Loucy (cell line): ENCODE measurements around the gene PDE4C.

Source experiments
- H2AFZ ChIP-seq: fragments of 200-600 bp; sonication (generic); 2 replicates; pipeline ENCODE4 v1.6.0; 2016; ENCODE audit warnings: antibody characterized with exemption, mild to moderate bottlenecking, low read length, moderate library complexity
- H3F3A ChIP-seq: fragments of 200-600 bp; 2 replicates; pipeline ENCODE4 v1.6.0; 2016; ENCODE audit warnings: antibody characterized with exemption, low read depth, mild to moderate bottlenecking
- H3K27me3 ChIP-seq: fragments of 200-600 bp; sonication (generic); 2 replicates; pipeline ENCODE4 v1.6.1; 2014; ENCODE audit warnings: low read length, mild to moderate bottlenecking; ENCODE audit not compliant: insufficient read depth, poor library complexity, severe bottlenecking
- H3K36me3 ChIP-seq: fragments of 200-600 bp; sonication (generic); 2 replicates; pipeline ENCODE4 v1.6.1; 2016; ENCODE audit warnings: low read length; ENCODE audit not compliant: insufficient read depth
- H3K4me1 ChIP-seq: fragments of 200-600 bp; sonication (generic); 2 replicates; pipeline ENCODE4 v1.5.1; 2014; ENCODE audit warnings: low read length, mild to moderate bottlenecking; ENCODE audit not compliant: insufficient read depth, poor library complexity, severe bottlenecking
- H3K4me2 ChIP-seq: fragments of 200-600 bp; sonication (generic); 2 replicates; pipeline ENCODE4 v1.6.0; 2014; ENCODE audit warnings: antibody characterized with exemption, low read length, low read depth, mild to moderate bottlenecking; ENCODE audit not compliant: poor library complexity, severe bottlenecking
- H3K4me3 ChIP-seq: fragments of 200-600 bp; sonication (generic); 2 replicates; pipeline ENCODE4 v1.5.1; 2014; ENCODE audit warnings: low read length, mild to moderate bottlenecking, mixed read lengths; ENCODE audit not compliant: poor library complexity, severe bottlenecking
- H3K79me2 ChIP-seq: fragments of 200-600 bp; sonication (generic); 2 replicates; pipeline ENCODE4 v1.6.1; 2014; ENCODE audit warnings: low read length; ENCODE audit not compliant: insufficient read depth
- H3K9ac ChIP-seq: fragments of 200-600 bp; sonication (generic); 2 replicates; pipeline ENCODE4 v1.6.0; 2014; ENCODE audit warnings: mild to moderate bottlenecking, low read depth, low read length, moderate library complexity; ENCODE audit not compliant: poor library complexity, severe bottlenecking
- H3K9me2 ChIP-seq: fragments of 200-600 bp; sonication (generic); replicated peaks from 2 replicates; pipeline ENCODE4 v1.6.1; 2016; ENCODE audit warnings: low read depth, low read length, mixed read lengths
- H3K9me3 ChIP-seq: fragments of 200-600 bp; sonication (generic); 2 replicates; pipeline ENCODE4 v1.6.1; 2014; ENCODE audit warnings: mild to moderate bottlenecking, antibody characterized with exemption, low read length, low read depth; ENCODE audit not compliant: insufficient read depth
- H4K20me1 ChIP-seq: fragments of 200-600 bp; sonication (generic); 2 replicates; pipeline ENCODE4 v1.6.0; 2014; ENCODE audit warnings: antibody characterized with exemption, low read length, mild to moderate bottlenecking; ENCODE audit not compliant: insufficient read depth, poor library complexity, severe bottlenecking
- CTCF ChIP-seq: fragments of 200-600 bp; sonication (generic); conservative IDR thresholded peaks from 2 replicates; pipeline ENCODE4 v1.5.1; 2014; ENCODE audit warnings: mild to moderate bottlenecking, antibody characterized with exemption, low read length
- EZH2phosphoT487 ChIP-seq: fragments of 200-600 bp; IDR thresholded peaks from 2 replicates; pipeline ENCODE4 v1.6.1; 2018; ENCODE audit warnings: antibody characterized with exemption, mild to moderate bottlenecking, moderate library complexity, borderline replicate concordance

Gene PDE4C

GRCh38 chr19:18219911-18220631 is 6.2 kb downstream of the PDE4C start:
- H3K9me3 ChIP-seq = no peaks in the 10 kb centered on the region
- H3K9ac ChIP-seq = no peak overlapping the region
- H3K4me1 ChIP-seq = no peaks in the 10 kb centered on the region
- no peaks in the 10 kb centered on the region for H3K9me2 ChIP-seq
- no peak for TF ChIP-seq CTCF
- no peaks in the 10 kb centered on the region for H4K20me1 ChIP-seq
- H3K27me3 ChIP-seq = no peaks in the 10 kb centered on the region
- no peak overlapping the region for H3K4me3 ChIP-seq
- no peaks in the 10 kb centered on the region for H3K79me2 ChIP-seq
- H3K4me2 ChIP-seq = no peak overlapping the region
- no peaks in the 10 kb centered on the region for H3K36me3 ChIP-seq
- H3F3A ChIP-seq = no peaks in the 10 kb centered on the region
- H2AFZ ChIP-seq = no peak overlapping the region

- no peaks in the 10 kb centered on the region for H4K20me1 ChIP-seq
- H2AFZ ChIP-seq = no peak overlapping the region
- no peak for TF ChIP-seq CTCF
- no peak for TF ChIP-seq EZH2phosphoT487
- no peaks in the 10 kb centered on the region for H3K79me2 ChIP-seq
- H3K36me3 ChIP-seq = no peaks in the 10 kb centered on the region
- H3K27me3 ChIP-seq = no peaks in the 10 kb centered on the region
- H3K9me2 ChIP-seq = no peaks in the 10 kb centered on the region
- H3K4me1 ChIP-seq = no peaks in the 10 kb centered on the region
- no peaks in the 10 kb centered on the region for H3F3A ChIP-seq
- no peak overlapping the region for H3K9ac ChIP-seq
- no peaks in the 10 kb centered on the region for H3K9me3 ChIP-seq
- no peak overlapping the region for H3K4me3 ChIP-seq
- H3K4me2 ChIP-seq = no peak overlapping the region
Measured at GRCh38 chr19:18218600-18218999, 7.6 kb downstream of the PDE4C start.

GRCh38 chr19:18218159-18218558 is 8.1 kb downstream of the PDE4C start:
- no peak overlapping the region for H3K9ac ChIP-seq

More at GRCh38 chr19:18218159-18218558, 8.1 kb downstream of the PDE4C start:
- H3K79me2 ChIP-seq = no peaks in the 10 kb centered on the region
- no peaks in the 10 kb centered on the region for H3F3A ChIP-seq
- no peaks in the 10 kb centered on the region for H3K9me3 ChIP-seq
- no peaks in the 10 kb centered on the region for H3K36me3 ChIP-seq
- H3K4me3 ChIP-seq = no peak overlapping the region
- no peaks in the 10 kb centered on the region for H3K4me1 ChIP-seq
- no peaks in the 10 kb centered on the region for H3K27me3 ChIP-seq
- H2AFZ ChIP-seq = no peak overlapping the region
- no peaks in the 10 kb centered on the region for H4K20me1 ChIP-seq
- TF ChIP-seq CTCF (no peak), EZH2phosphoT487 (no peak)
- H3K4me2 ChIP-seq = no peak overlapping the region
- H3K9me2 ChIP-seq = no peaks in the 10 kb centered on the region
